ENCODE measurements around the gene ZNF451. TPM values are rescaled to one million over a fixed set of nuclear protein-coding genes. Genes with fewer than 3 reads are reported as not detected.

The ZNF451 gene
- total RNA-seq, 2 donors from 2014 or later: 32.3 to 68.6 TPM

DNA sequence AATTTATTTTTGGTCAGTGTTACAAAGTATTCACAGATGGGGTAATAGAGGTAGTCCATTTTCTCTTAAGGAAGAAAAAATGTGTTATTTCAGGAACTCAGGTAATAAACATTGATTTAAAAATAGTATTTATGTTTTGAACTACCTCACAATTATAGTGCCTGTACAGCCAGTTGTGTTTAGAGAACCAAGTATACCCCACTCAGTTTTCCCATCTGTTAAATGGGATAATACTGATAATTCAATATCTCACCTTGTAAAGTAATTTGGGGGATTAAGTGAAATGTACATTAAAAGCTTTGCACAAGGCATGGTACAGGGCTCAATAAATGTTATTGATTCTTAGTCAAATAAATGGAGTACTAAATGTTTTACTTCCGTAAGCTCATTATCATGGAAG lies 4.7 kb downstream of the ZNF451 start:
- no peak overlapping the region for H3K4me3 ChIP-seq

DNA sequence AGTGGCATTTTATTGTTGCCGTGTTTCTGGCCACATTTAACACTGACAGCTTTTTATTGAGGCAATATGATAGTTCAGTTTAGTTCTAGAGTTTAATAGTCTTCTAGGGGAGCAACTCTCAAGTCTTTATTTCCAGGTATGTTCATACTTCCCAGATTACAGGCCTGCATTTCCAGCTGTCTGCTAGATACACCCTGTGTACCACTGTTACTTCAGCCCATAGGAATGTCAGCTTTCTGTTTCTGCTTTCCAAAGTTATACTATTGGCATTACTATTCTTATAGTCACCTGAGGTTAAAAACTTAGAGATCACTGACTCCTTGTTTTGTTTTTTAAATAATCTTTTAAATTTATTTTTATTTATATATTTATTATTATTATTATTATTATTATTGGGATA lies 7.6 kb downstream of the ZNF451 start:
- H3K36me3 ChIP-seq: peaks cover 5 to 21% of the 10 kb centered on the region in 2 donors

More for the DNA sequence above, 4.7 kb downstream of the ZNF451 start:
- intact Hi-C loops (cut with DNase I): no loop called here
- DNase-seq (ENCODE audit: low spot score): no peak
- Histone ChIP-seq H3K4me1 (replicated peaks) (no peaks in the 10 kb centered on the region), H3K27ac (no peak overlapping the region), H3K36me3 (peaks cover 0 to 4% of the 10 kb centered on the region in 2 donors), H3K9me3 (no peaks in the 10 kb centered on the region), H3K27me3 (replicated peaks; ENCODE audit: insufficient read depth) (no peaks in the 10 kb centered on the region)
- TF ChIP-seq, protein P1, sequence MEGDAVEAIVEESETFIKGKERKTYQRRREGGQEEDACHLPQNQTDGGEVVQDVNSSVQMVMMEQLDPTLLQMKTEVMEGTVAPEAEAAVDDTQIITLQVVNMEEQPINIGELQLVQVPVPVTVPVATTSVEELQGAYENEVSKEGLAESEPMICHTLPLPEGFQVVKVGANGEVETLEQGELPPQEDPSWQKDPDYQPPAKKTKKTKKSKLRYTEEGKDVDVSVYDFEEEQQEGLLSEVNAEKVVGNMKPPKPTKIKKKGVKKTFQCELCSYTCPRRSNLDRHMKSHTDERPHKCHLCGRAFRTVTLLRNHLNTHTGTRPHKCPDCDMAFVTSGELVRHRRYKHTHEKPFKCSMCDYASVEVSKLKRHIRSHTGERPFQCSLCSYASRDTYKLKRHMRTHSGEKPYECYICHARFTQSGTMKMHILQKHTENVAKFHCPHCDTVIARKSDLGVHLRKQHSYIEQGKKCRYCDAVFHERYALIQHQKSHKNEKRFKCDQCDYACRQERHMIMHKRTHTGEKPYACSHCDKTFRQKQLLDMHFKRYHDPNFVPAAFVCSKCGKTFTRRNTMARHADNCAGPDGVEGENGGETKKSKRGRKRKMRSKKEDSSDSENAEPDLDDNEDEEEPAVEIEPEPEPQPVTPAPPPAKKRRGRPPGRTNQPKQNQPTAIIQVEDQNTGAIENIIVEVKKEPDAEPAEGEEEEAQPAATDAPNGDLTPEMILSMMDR (IDR thresholded peaks at IDR 0.05): no peak
- TF ChIP-seq POLR2A (IDR thresholded peaks at IDR 0.05) (no peak), POLR2AphosphoS5 (IDR thresholded peaks at IDR 0.05) (no peak)
- WGBS: 92% methylated on average over 1 of the region's 1 CpG

DNA sequence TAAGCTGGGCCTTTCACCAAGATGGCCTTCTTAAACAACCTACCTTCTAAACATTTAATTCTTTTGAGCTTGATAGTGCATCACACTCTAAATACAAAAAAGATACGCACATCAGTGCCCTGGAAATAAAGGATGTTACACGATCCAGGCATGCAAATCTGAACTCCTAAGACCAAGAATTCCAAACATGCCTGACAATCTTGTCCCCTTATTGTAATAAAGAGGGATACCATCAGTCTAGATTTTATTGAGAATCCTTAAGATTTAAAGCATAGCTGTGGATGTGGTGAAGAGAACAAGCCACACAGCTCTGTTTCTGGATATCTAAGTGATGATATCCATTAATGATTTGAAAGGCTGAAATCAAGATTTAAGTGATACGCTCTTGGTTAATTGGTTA lies 13.0 kb downstream of the ZNF451 start:
- peaks cover 5 to 21% of the 10 kb centered on the region in 2 donors for H3K36me3 ChIP-seq
- 86% methylated on average over 3 of the region's 3 CpGs for WGBS
- no peak overlapping the region for H3K4me3 ChIP-seq
- TF ChIP-seq POLR2AphosphoS5 (IDR thresholded peaks at IDR 0.05) (no peak), POLR2A (IDR thresholded peaks at IDR 0.05) (no peak)
- TF ChIP-seq, protein P1 (IDR thresholded peaks at IDR 0.05): no peak
- no peak overlapping the region for H3K27ac ChIP-seq
- DNase-seq (ENCODE audit: low spot score): no peak
- no peaks in the 10 kb centered on the region for H3K27me3 ChIP-seq (replicated peaks; ENCODE audit: insufficient read depth)
- intact Hi-C loops (cut with DNase I): no loop called here
- H3K4me1 ChIP-seq (replicated peaks): no peaks in the 10 kb centered on the region
- no peaks in the 10 kb centered on the region for H3K9me3 ChIP-seq

More for the DNA sequence above, 7.6 kb downstream of the ZNF451 start:
- no peak overlapping the region for H3K27ac ChIP-seq
- TF ChIP-seq POLR2AphosphoS5 (IDR thresholded peaks at IDR 0.05): no peak
- TF ChIP-seq POLR2A (IDR thresholded peaks at IDR 0.05): no peak
- TF ChIP-seq, protein P1 (IDR thresholded peaks at IDR 0.05): no peak
- DNase-seq (ENCODE audit: low spot score): no peak
- no peaks in the 10 kb centered on the region for H3K9me3 ChIP-seq
- intact Hi-C loops (cut with DNase I): no loop called here
- 64% methylated on average over 1 of the region's 1 CpG for WGBS
- H3K27me3 ChIP-seq (replicated peaks; ENCODE audit: insufficient read depth): no peaks in the 10 kb centered on the region
- no peaks in the 10 kb centered on the region for H3K4me1 ChIP-seq (replicated peaks)
- no peak overlapping the region for H3K4me3 ChIP-seq

DNA sequence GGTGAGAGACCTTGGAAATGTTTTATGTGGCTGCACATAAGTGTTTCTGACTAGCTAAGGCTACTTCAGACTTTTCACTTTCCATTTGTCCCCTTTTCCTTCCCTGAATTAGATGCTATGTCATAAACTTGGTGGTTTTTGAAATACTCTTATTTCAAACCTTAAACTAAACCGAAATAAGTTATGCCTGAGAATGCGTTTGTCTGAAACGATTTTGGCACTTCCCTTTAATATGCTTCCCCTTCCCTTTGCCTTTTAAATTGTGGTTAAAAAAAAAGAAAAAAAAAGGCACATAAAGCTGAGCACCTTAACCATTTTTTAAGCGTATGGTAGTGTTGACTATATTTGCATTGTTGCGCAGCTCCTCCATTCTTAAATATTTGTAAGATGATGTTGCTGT lies 14.3 kb downstream of the ZNF451 start:
- Histone ChIP-seq H3K4me1 (replicated peaks) (no peaks in the 10 kb centered on the region), H3K9me3 (no peaks in the 10 kb centered on the region), H3K36me3 (peaks cover 5 to 20% of the 10 kb centered on the region in 2 donors), H3K27ac (no peak overlapping the region), H3K27me3 (replicated peaks; ENCODE audit: insufficient read depth) (no peaks in the 10 kb centered on the region), H3K4me3 (no peak overlapping the region)
- TF ChIP-seq POLR2A (IDR thresholded peaks at IDR 0.05): no peak
- TF ChIP-seq, protein P1 (IDR thresholded peaks at IDR 0.05): no peak
- no peak for DNase-seq (ENCODE audit: low spot score)
- intact Hi-C loops (cut with DNase I): no loop called here
- 84% methylated on average over 5 of the region's 5 CpGs for WGBS

DNA sequence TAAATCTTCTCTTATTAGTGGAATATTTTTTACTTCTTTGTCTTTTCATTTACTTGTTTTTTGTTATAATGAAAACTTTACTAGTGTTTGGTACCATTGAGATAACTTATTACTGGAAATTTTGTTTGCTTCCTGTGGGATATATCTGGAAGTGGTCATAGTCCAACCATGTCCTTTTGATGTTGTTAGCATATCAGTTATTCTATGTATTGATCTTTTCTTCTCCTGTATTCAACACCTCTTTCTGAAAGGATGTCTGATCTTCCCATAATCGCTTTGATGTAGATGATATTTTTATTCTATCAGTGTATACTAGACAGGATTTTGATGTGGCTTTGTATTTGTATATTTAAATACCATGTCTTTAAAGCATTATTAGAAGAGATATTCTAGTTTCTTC lies 17.0 kb downstream of the ZNF451 start:
- WGBS: 97% methylated on average over 1 of the region's 1 CpG

More for the DNA sequence above, 17.0 kb downstream of the ZNF451 start:
- no peak for TF ChIP-seq POLR2AphosphoS5 (IDR thresholded peaks at IDR 0.05)
- H3K27me3 ChIP-seq (replicated peaks; ENCODE audit: insufficient read depth): no peaks in the 10 kb centered on the region
- peaks cover 0 to 1% of the 10 kb centered on the region in 2 donors for H3K36me3 ChIP-seq
- intact Hi-C loops (cut with DNase I): no loop called here
- H3K4me3 ChIP-seq: no peak overlapping the region
- DNase-seq (ENCODE audit: low spot score): no peak
- no peaks in the 10 kb centered on the region for H3K9me3 ChIP-seq
- no peaks in the 10 kb centered on the region for H3K4me1 ChIP-seq (replicated peaks)
- H3K27ac ChIP-seq: no peak overlapping the region

Measured in prostate gland (tissue), 2 donors.